Measurements from ENCODE around the gene SYNPO. TPM values are rescaled to one million over a fixed set of nuclear protein-coding genes. Genes with fewer than 3 reads are reported as not detected.

Gene SYNPO
- total and polyA plus RNA-seq, 3 experiments from 2014 or later, result 0.13 TPM; not detected in 2

- ChIA-PET POLR2A (no interaction called here), CTCF (no interaction called here)
- Mint-ChIP-seq H3K27me3 (peaks cover 10 to 35% of the 10 kb centered on the region in 2 donors), H3K4me3 (peak overlapping the region in 1 of 7 donors; percentile 34), H3K36me3 (no peaks in the 10 kb centered on the region), H3K27ac (peak overlapping the region in 1 of 8 donors; percentile 5), H3K4me1 (no peaks in the 10 kb centered on the region), H3K9me3 (peaks cover 0 to 2% (median 0%) of the 10 kb centered on the region in 5 donors)
- Histone ChIP-seq H3K27ac (ENCODE audit: low read depth, low read length) (no peak overlapping the region), H3K27me3 (ENCODE audit: insufficient read depth, low read length, poor library complexity, severe bottlenecking) (no peaks in the 10 kb centered on the region), H3K36me3 (ENCODE audit: insufficient read depth, low read length) (no peaks in the 10 kb centered on the region), H3K9me3 (ENCODE audit: low read length) (no peaks in the 10 kb centered on the region), H3K4me3 (ENCODE audit: low read length) (no peak overlapping the region), H3K4me1 (ENCODE audit: insufficient read depth, low read length) (no peaks in the 10 kb centered on the region)
- no peak for DNase-seq
Measured at GRCh38 chr5:150639377-150639692, 1.1 kb upstream of the SYNPO start.

GRCh38 chr5:150639751-150640150, 709 bp upstream of the SYNPO start:
- DNase-seq, result no peak
- Mint-ChIP-seq H3K27ac (peak overlapping the region in 1 of 8 donors; percentile 43), H3K27me3 (peaks cover 10 to 39% of the 10 kb centered on the region in 2 donors), H3K36me3 (no peaks in the 10 kb centered on the region), H3K9me3 (peaks cover 0 to 2% (median 0%) of the 10 kb centered on the region in 5 donors), H3K4me1 (no peaks in the 10 kb centered on the region), H3K4me3 (no peak overlapping the region)
- H3K36me3 ChIP-seq (ENCODE audit: insufficient read depth, low read length), result no peaks in the 10 kb centered on the region
- no peaks in the 10 kb centered on the region for H3K4me1 ChIP-seq (ENCODE audit: insufficient read depth, low read length)
- H3K27me3 ChIP-seq (ENCODE audit: insufficient read depth, low read length, poor library complexity, severe bottlenecking), result no peaks in the 10 kb centered on the region
- CTCF ChIA-PET, result no interaction called here
- POLR2A ChIA-PET, result interaction anchor here (0.6 kb wide), 1 partner anchor 49 kb away, joined by 5 read pairs; no protein-coding TSS in a partner anchor
- no peaks in the 10 kb centered on the region for H3K9me3 ChIP-seq (ENCODE audit: low read length)
- H3K4me3 ChIP-seq (ENCODE audit: low read length), result no peak overlapping the region
- H3K27ac ChIP-seq (ENCODE audit: low read depth, low read length), result no peak overlapping the region

- ChIA-PET POLR2A (no interaction called here), CTCF (no interaction called here)
- Mint-ChIP-seq H3K27me3 (peaks cover 10 to 36% of the 10 kb centered on the region in 2 donors), H3K4me3 (no peak overlapping the region), H3K9me3 (peaks cover 0 to 2% (median 0%) of the 10 kb centered on the region in 5 donors), H3K4me1 (no peaks in the 10 kb centered on the region), H3K27ac (no peak overlapping the region), H3K36me3 (no peaks in the 10 kb centered on the region)
- no peaks in the 10 kb centered on the region for H3K9me3 ChIP-seq (ENCODE audit: low read length)
- no peaks in the 10 kb centered on the region for H3K27me3 ChIP-seq (ENCODE audit: insufficient read depth, low read length, poor library complexity, severe bottlenecking)
- no peak overlapping the region for H3K4me3 ChIP-seq (ENCODE audit: low read length)
- H3K27ac ChIP-seq (ENCODE audit: low read depth, low read length), result no peak overlapping the region
- DNase-seq, result no peak
- H3K4me1 ChIP-seq (ENCODE audit: insufficient read depth, low read length), result no peaks in the 10 kb centered on the region
- no peaks in the 10 kb centered on the region for H3K36me3 ChIP-seq (ENCODE audit: insufficient read depth, low read length)
Measured at GRCh38 chr5:150641006-150641570, 628 bp downstream of the SYNPO start.

- POLR2A ChIA-PET, result no interaction called here
- no peak overlapping the region for H3K4me3 ChIP-seq (ENCODE audit: low read length)
- H3K27ac Mint-ChIP-seq, result peak overlapping the region in 1 of 8 donors; percentile 14
- H3K27ac ChIP-seq (ENCODE audit: low read depth, low read length), result no peak overlapping the region
- H3K4me1 ChIP-seq (ENCODE audit: insufficient read depth, low read length), result no peaks in the 10 kb centered on the region
- DNase-seq, result no peak
- no peaks in the 10 kb centered on the region for H3K4me1 Mint-ChIP-seq
- no peaks in the 10 kb centered on the region for H3K9me3 ChIP-seq (ENCODE audit: low read length)
- peaks cover 0 to 2% (median 0%) of the 10 kb centered on the region in 5 donors for H3K9me3 Mint-ChIP-seq
- no peak overlapping the region for H3K4me3 Mint-ChIP-seq
- H3K36me3 Mint-ChIP-seq, result no peaks in the 10 kb centered on the region
- peaks cover 9 to 29% of the 10 kb centered on the region in 2 donors for H3K27me3 Mint-ChIP-seq
- H3K27me3 ChIP-seq (ENCODE audit: insufficient read depth, low read length, poor library complexity, severe bottlenecking), result no peaks in the 10 kb centered on the region
- CTCF ChIA-PET, result no interaction called here
- H3K36me3 ChIP-seq (ENCODE audit: insufficient read depth, low read length), result no peaks in the 10 kb centered on the region
Measured at GRCh38 chr5:150641824-150642566, 1.5 kb downstream of the SYNPO start.

- DNase-seq, result no peak
- CTCF ChIA-PET, result no interaction called here
- Mint-ChIP-seq H3K27me3 (peaks cover 11 to 26% of the 10 kb centered on the region in 2 donors), H3K36me3 (no peaks in the 10 kb centered on the region), H3K9me3 (peaks cover 0 to 2% (median 0%) of the 10 kb centered on the region in 5 donors), H3K27ac (no peak overlapping the region), H3K4me3 (no peak overlapping the region), H3K4me1 (no peaks in the 10 kb centered on the region)
- H3K9me3 ChIP-seq (ENCODE audit: low read length), result no peaks in the 10 kb centered on the region
- H3K4me1 ChIP-seq (ENCODE audit: insufficient read depth, low read length), result no peaks in the 10 kb centered on the region
- H3K27me3 ChIP-seq (ENCODE audit: insufficient read depth, low read length, poor library complexity, severe bottlenecking), result no peaks in the 10 kb centered on the region
- no peaks in the 10 kb centered on the region for H3K36me3 ChIP-seq (ENCODE audit: insufficient read depth, low read length)
- POLR2A ChIA-PET, result no interaction called here
- H3K4me3 ChIP-seq (ENCODE audit: low read length), result no peak overlapping the region
- no peak overlapping the region for H3K27ac ChIP-seq (ENCODE audit: low read depth, low read length)
Measured at GRCh38 chr5:150642567-150642927, 2.1 kb downstream of the SYNPO start.

GRCh38 chr5:150642991-150643710, 2.7 kb downstream of the SYNPO start:
- Mint-ChIP-seq H3K27me3 (peaks cover 11 to 23% of the 10 kb centered on the region in 2 donors), H3K36me3 (no peaks in the 10 kb centered on the region), H3K9me3 (peaks cover 0 to 2% (median 0%) of the 10 kb centered on the region in 5 donors), H3K4me3 (no peak overlapping the region), H3K27ac (no peak overlapping the region), H3K4me1 (no peaks in the 10 kb centered on the region)
- DNase-seq, result no peak
- no peaks in the 10 kb centered on the region for H3K36me3 ChIP-seq (ENCODE audit: insufficient read depth, low read length)
- no peaks in the 10 kb centered on the region for H3K4me1 ChIP-seq (ENCODE audit: insufficient read depth, low read length)
- no peak overlapping the region for H3K27ac ChIP-seq (ENCODE audit: low read depth, low read length)
- ChIA-PET CTCF (no interaction called here), POLR2A (no interaction called here)
- H3K9me3 ChIP-seq (ENCODE audit: low read length), result no peaks in the 10 kb centered on the region
- H3K4me3 ChIP-seq (ENCODE audit: low read length), result no peak overlapping the region
- no peaks in the 10 kb centered on the region for H3K27me3 ChIP-seq (ENCODE audit: insufficient read depth, low read length, poor library complexity, severe bottlenecking)

- Mint-ChIP-seq H3K4me3 (no peak overlapping the region), H3K27me3 (peaks cover 9 to 25% of the 10 kb centered on the region in 2 donors), H3K9me3 (peaks cover 0 to 2% (median 0%) of the 10 kb centered on the region in 5 donors), H3K4me1 (no peaks in the 10 kb centered on the region), H3K27ac (no peak overlapping the region), H3K36me3 (no peaks in the 10 kb centered on the region)
- DNase-seq, result no peak
- Histone ChIP-seq H3K27ac (ENCODE audit: low read depth, low read length) (no peak overlapping the region), H3K4me1 (ENCODE audit: insufficient read depth, low read length) (no peaks in the 10 kb centered on the region), H3K9me3 (ENCODE audit: low read length) (no peaks in the 10 kb centered on the region), H3K4me3 (ENCODE audit: low read length) (no peak overlapping the region), H3K27me3 (ENCODE audit: insufficient read depth, low read length, poor library complexity, severe bottlenecking) (no peaks in the 10 kb centered on the region), H3K36me3 (ENCODE audit: insufficient read depth, low read length) (no peaks in the 10 kb centered on the region)
- POLR2A ChIA-PET, result no interaction called here
- CTCF ChIA-PET, result interaction anchor here (2.1 to 3.2 kb wide), 2 partner anchors 12 to 83 kb away, joined by 6 to 12 read pairs; no protein-coding TSS in a partner anchor
Measured at GRCh38 chr5:150644058-150644457, 3.6 kb downstream of the SYNPO start.

GRCh38 chr5:150644514-150644913, 4.1 kb downstream of the SYNPO start:
- ChIA-PET POLR2A (no interaction called here), CTCF (interaction anchor here (2.1 to 3.2 kb wide), 2 partner anchors 11 to 84 kb away, joined by 6 to 12 read pairs; no protein-coding TSS in a partner anchor)
- Mint-ChIP-seq H3K4me3 (no peak overlapping the region), H3K9me3 (peaks cover 0 to 2% (median 0%) of the 10 kb centered on the region in 5 donors), H3K36me3 (no peaks in the 10 kb centered on the region), H3K4me1 (no peaks in the 10 kb centered on the region), H3K27ac (no peak overlapping the region), H3K27me3 (peaks cover 9 to 22% of the 10 kb centered on the region in 2 donors)
- H3K4me3 ChIP-seq (ENCODE audit: low read length), result no peak overlapping the region
- no peaks in the 10 kb centered on the region for H3K27me3 ChIP-seq (ENCODE audit: insufficient read depth, low read length, poor library complexity, severe bottlenecking)
- no peak overlapping the region for H3K27ac ChIP-seq (ENCODE audit: low read depth, low read length)
- H3K36me3 ChIP-seq (ENCODE audit: insufficient read depth, low read length), result no peaks in the 10 kb centered on the region
- DNase-seq, result no peak
- H3K4me1 ChIP-seq (ENCODE audit: insufficient read depth, low read length), result no peaks in the 10 kb centered on the region
- H3K9me3 ChIP-seq (ENCODE audit: low read length), result no peaks in the 10 kb centered on the region
